CD14-positive monocyte (primary cell): Measurements from ENCODE around the gene MPEG1. TPM values are rescaled to one million over a fixed set of nuclear protein-coding genes. Genes with fewer than 3 reads are reported as not detected.

ENCODE experiments used
- DNase-seq, 3 donors: peaks; one replicate each; pipeline ENCODE4 v3.0.0-alpha.2; 2011 to 2022
- H2AFZ ChIP-seq: 2 replicates; pipeline ENCODE4 v1.6.0; 2012; ENCODE audit warnings: mild to moderate bottlenecking, low read depth, low read length, inconsistent platforms; ENCODE audit not compliant: insufficient read depth, poor library complexity, severe bottlenecking
- H3K27ac ChIP-seq, 2 donors: 1 replicate in 1 of 2; 2 replicates in 1 of 2; pipeline ENCODE4 v1.5.1; 2012 to 2013; ENCODE audit warnings: low read length in 2 of 2, control low read depth in 1 of 2, inconsistent platforms in 1 of 2, low read depth in 1 of 2, mild to moderate bottlenecking in 1 of 2
- H3K27me3 ChIP-seq, 2 donors: one replicate each; pipeline versions ENCODE4 v1.6.0 to v1.6.1; 2011 to 2013; ENCODE audit warnings: low read length in 2 of 2; ENCODE audit not compliant: control insufficient read depth in 2 of 2, insufficient read depth in 2 of 2
- H3K36me3 ChIP-seq, 2 donors: replicated peaks in 1 of 2; 1 replicate in 1 of 2; 2 replicates in 1 of 2; pipeline versions ENCODE4 v1.5.1 to v1.6.1; 2012 to 2013; ENCODE audit warnings: low read length in 2 of 2, control low read depth in 1 of 2, inconsistent platforms in 1 of 2, mild to moderate bottlenecking in 1 of 2; ENCODE audit not compliant: insufficient read depth in 2 of 2, control insufficient read depth in 1 of 2
- H3K4me1 ChIP-seq, 2 donors: 1 replicate in 1 of 2; 2 replicates in 1 of 2; pipeline versions ENCODE4 v1.5.1 to v1.6.1; 2012 to 2013; ENCODE audit warnings: low read length in 2 of 2, control low read depth in 1 of 2, inconsistent platforms in 1 of 2, mild to moderate bottlenecking in 1 of 2, moderate library complexity in 1 of 2; ENCODE audit not compliant: insufficient read depth in 2 of 2, control insufficient read depth in 1 of 2
- H3K4me2 ChIP-seq: replicated peaks from 2 replicates; pipeline ENCODE3; 2012; ENCODE audit warnings: low read length, moderate library complexity, mild to moderate bottlenecking; ENCODE audit not compliant: poor library complexity, severe bottlenecking; ENCODE audit errors: extremely low read depth
- H3K4me3 ChIP-seq, 3 experiments: fragments of 200-600 bp in 1 of 3; sonication (generic) in 1 of 3; replicated peaks in 1 of 3; 1 replicate in 2 of 3; 2 replicates in 1 of 3; pipeline ENCODE4 v1.5.1; 2011 to 2013; ENCODE audit warnings: low read length in 3 of 3, mild to moderate bottlenecking in 3 of 3, control low read depth in 2 of 3, low read depth in 2 of 3, inconsistent platforms in 1 of 3, moderate library complexity in 1 of 3
- H3K79me2 ChIP-seq: 2 replicates; pipeline ENCODE4 v1.6.0; 2012; ENCODE audit warnings: mild to moderate bottlenecking, control low read depth, inconsistent platforms, low read length, moderate library complexity; ENCODE audit not compliant: insufficient read depth
- H3K9ac ChIP-seq: 2 replicates; pipeline ENCODE4 v1.6.0; 2017; ENCODE audit warnings: low read length, mild to moderate bottlenecking; ENCODE audit not compliant: insufficient read depth, poor library complexity, severe bottlenecking
- H3K9me3 ChIP-seq, 2 donors: replicated peaks in 1 of 2; 1 replicate in 1 of 2; 2 replicates in 1 of 2; pipeline versions ENCODE4 v1.5.1 to v1.6.1; 2012 to 2013; ENCODE audit warnings: low read length in 2 of 2, control low read depth in 1 of 2; ENCODE audit not compliant: control insufficient read depth in 1 of 2, insufficient read depth in 1 of 2
- H4K20me1 ChIP-seq: 2 replicates; pipeline ENCODE4 v1.6.0; 2012; ENCODE audit warnings: mild to moderate bottlenecking, low read length, control low read depth, moderate library complexity; ENCODE audit not compliant: insufficient read depth
- H3K27ac Mint-ChIP-seq, 7 donors: one replicate each; pipeline ENCODE4 v1.8.0; 2020; ENCODE audit warnings: mild to moderate bottlenecking in 7 of 7, mixed read lengths in 7 of 7, moderate library complexity in 6 of 7, inconsistent platforms in 2 of 7
- H3K27me3 Mint-ChIP-seq, 3 donors: one replicate each; pipeline ENCODE4 v1.8.0; 2021 to 2022; ENCODE audit warnings: low read depth in 3 of 3, mild to moderate bottlenecking in 3 of 3, mixed read lengths in 3 of 3, moderate library complexity in 3 of 3, inconsistent platforms in 1 of 3
- H3K36me3 Mint-ChIP-seq, 2 donors: one replicate each; pipeline ENCODE4 v1.8.0; 2020; ENCODE audit warnings: mixed read lengths in 2 of 2, inconsistent platforms in 1 of 2, mild to moderate bottlenecking in 1 of 2
- H3K4me1 Mint-ChIP-seq: one replicate; pipeline ENCODE4 v1.8.0; 2020; ENCODE audit warnings: mild to moderate bottlenecking, mixed read lengths
- H3K4me3 Mint-ChIP-seq, 2 donors: one replicate each; pipeline ENCODE4 v1.8.0; 2020; ENCODE audit warnings: mild to moderate bottlenecking in 2 of 2, mixed read lengths in 2 of 2, moderate library complexity in 1 of 2
- H3K9me3 Mint-ChIP-seq, 7 donors: one replicate each; pipeline ENCODE4 v1.8.0; 2020 to 2022; ENCODE audit warnings: mixed read lengths in 7 of 7, mild to moderate bottlenecking in 6 of 7, moderate library complexity in 6 of 7, inconsistent platforms in 2 of 7
- WGBS: methylation state at CpG from one replicate; pipeline ENCODE4 v1.1.5; 2013; ENCODE audit warnings: missing lambda C conversion rate; ENCODE audit not compliant: insufficient coverage; 5-methylcytosine and 5-hydroxymethylcytosine counted together
- intact Hi-C, 2 donors: fragments of 100-400 bp; cut with micrococcal nuclease; formaldehyde crosslinking; loops; one replicate each; pipeline versions ENCODE4 v1.15.0 to v1.15.1; 2023
- polyA plus RNA-seq, 3 donors: library from polyadenylated mRNA; depleted of rRNA in 1 of 3; unstranded in 2 of 3; stranded (reverse) in 1 of 3; fragments of 300-500 nt in 2 of 3; fragments of >200 nt in 1 of 3; fragmentation: Illumina TruSeq in 2 of 3; gene quantifications; 1 replicate in 2 of 3; 2 replicates in 1 of 3; pipeline ENCODE4 v1.2.3, GENCODE V29; 2012 to 2021
- TF ChIP-seq, protein P1 (sequence below): fragments of 200-600 bp; IDR thresholded peaks from one replicate; pipeline ENCODE4 v1.8.0; 2022; ENCODE audit warnings: antibody characterized with exemption, mild to moderate bottlenecking

MPEG1 gene
- polyA plus RNA-seq, 3 donors: 273 to 971 (median 691) TPM

DNA sequence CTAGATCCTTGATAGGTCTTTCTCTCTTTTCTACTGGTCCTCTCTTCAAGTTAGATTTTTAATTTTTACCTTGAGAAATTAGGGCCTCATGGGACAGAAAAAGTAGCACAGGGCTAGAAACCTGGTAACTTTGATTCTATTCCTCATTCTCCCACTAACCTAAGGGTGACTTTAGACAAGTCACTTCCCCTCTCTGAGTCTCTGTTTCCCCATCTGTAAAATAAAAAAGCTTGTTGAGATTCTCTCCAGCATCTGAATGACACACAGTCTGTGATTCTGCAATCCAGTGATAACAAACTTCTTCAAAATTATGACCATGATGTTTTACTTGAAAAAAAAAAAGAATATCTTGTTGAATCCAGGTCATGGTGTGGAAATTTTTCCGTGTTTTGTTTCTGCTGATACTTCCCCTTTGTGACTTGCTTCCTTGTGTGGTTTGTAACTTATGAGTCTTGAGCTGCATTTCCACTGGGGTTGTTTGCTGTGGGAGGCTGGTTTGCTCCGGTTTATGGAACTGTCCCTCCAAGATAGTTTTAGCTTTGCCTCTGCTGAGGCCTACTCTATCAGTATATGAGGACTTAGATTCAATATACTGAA is 9.8 kb upstream of the MPEG1 start:
- Histone ChIP-seq H3K4me3 (peak overlapping the region in 2 of 3 experiments; percentile 45 to 61), H4K20me1 (no peaks in the 10 kb centered on the region), H3K27ac (peak overlapping the region; percentile 93 to 98), H3K9me3 (no peaks in the 10 kb centered on the region), H3K9ac (peak overlapping the region; percentile 66), H2AFZ (no peak overlapping the region), H3K4me1 (peaks cover 87 to 91% of the 10 kb centered on the region in 2 donors), H3K36me3 (no peaks in the 10 kb centered on the region), H3K27me3 (no peaks in the 10 kb centered on the region), H3K79me2 (peaks cover 11% of the 10 kb centered on the region), H3K4me2 (peak overlapping the region; percentile 68)
- Mint-ChIP-seq H3K4me3 (peak overlapping the region; percentile 74 to 80), H3K9me3 (peaks cover 0 to 1% (median 0%) of the 10 kb centered on the region in 7 donors), H3K27me3 (peaks cover 0 to 1% (median 1%) of the 10 kb centered on the region in 3 donors), H3K36me3 (peaks cover 3 to 5% of the 10 kb centered on the region in 2 donors), H3K27ac (peak overlapping the region; percentile 96 to 99 (median 98)), H3K4me1 (peaks cover 95% of the 10 kb centered on the region)
- 0% methylated on average over 1 of the region's 2 CpGs for WGBS
- DNase-seq: peak; percentile 93 to 97 (median 96)
- TF ChIP-seq, protein P1, sequence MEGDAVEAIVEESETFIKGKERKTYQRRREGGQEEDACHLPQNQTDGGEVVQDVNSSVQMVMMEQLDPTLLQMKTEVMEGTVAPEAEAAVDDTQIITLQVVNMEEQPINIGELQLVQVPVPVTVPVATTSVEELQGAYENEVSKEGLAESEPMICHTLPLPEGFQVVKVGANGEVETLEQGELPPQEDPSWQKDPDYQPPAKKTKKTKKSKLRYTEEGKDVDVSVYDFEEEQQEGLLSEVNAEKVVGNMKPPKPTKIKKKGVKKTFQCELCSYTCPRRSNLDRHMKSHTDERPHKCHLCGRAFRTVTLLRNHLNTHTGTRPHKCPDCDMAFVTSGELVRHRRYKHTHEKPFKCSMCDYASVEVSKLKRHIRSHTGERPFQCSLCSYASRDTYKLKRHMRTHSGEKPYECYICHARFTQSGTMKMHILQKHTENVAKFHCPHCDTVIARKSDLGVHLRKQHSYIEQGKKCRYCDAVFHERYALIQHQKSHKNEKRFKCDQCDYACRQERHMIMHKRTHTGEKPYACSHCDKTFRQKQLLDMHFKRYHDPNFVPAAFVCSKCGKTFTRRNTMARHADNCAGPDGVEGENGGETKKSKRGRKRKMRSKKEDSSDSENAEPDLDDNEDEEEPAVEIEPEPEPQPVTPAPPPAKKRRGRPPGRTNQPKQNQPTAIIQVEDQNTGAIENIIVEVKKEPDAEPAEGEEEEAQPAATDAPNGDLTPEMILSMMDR: no peak
- intact Hi-C loops: loop anchor here in 1 of 2 donors (5.0 kb wide), 1 partner anchor 50 kb away; no protein-coding TSS in a partner anchor

DNA sequence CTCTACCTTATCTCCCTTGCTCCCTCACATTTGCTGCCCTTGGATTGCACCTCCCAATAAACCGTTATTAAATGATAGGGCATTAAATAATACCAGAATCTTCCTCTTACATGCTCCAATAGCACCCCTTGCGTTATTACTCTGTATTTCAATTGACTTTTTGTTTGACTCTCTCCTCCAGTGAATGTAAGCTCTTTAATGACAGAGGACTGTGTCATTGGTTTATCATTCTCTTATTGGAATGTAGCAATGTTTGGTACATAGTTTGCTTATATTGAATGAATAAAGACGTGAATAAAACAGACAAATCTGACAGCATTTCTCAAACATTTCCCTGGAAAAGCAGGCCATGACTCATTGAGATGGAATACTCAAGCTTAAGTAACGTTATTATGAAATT is 8.7 kb upstream of the MPEG1 start:
- Mint-ChIP-seq H3K36me3 (peaks cover 3 to 5% of the 10 kb centered on the region in 2 donors), H3K27ac (peak overlapping the region; percentile 96 to 99 (median 98)), H3K4me1 (peaks cover 100% of the 10 kb centered on the region), H3K9me3 (peaks cover 0 to 2% (median 0%) of the 10 kb centered on the region in 7 donors), H3K27me3 (peaks cover 1 to 6% (median 1%) of the 10 kb centered on the region in 3 donors), H3K4me3 (no peak overlapping the region)
- Histone ChIP-seq H4K20me1 (no peaks in the 10 kb centered on the region), H3K36me3 (no peaks in the 10 kb centered on the region), H2AFZ (no peak overlapping the region), H3K4me2 (peak overlapping the region; percentile 66), H3K9me3 (no peaks in the 10 kb centered on the region), H3K4me3 (peak overlapping the region in 1 of 3 experiments; percentile 54), H3K9ac (peak overlapping the region; percentile 48), H3K27me3 (no peaks in the 10 kb centered on the region), H3K4me1 (peaks cover 97 to 98% of the 10 kb centered on the region in 2 donors), H3K79me2 (peaks cover 11% of the 10 kb centered on the region), H3K27ac (peak overlapping the region; percentile 81 to 98)
- peak in 2 of 3 donors; percentile 41 to 45 for DNase-seq
- WGBS: no CpG with 5 or more reads among the region's 4 CpGs
- intact Hi-C loops: loop anchor here in 1 of 2 donors (5.0 kb wide), 1 partner anchor 51 kb away; no protein-coding TSS in a partner anchor
- TF ChIP-seq, protein P1: no peak
